ENCODE data around the gene DOCK2.
"Not testable (repeated sequence)": the region's sequence is repeated elsewhere in the genome, so short reads cannot be mapped to it uniquely, and the experiment has no call there.

Gene DOCK2

GRCh38 chr5:169831331-169831730 lies 194.3 kb downstream of the DOCK2 start:
- DNase-seq = no peak

GRCh38 chr5:169832304-169832703 lies 195.2 kb downstream of the DOCK2 start:
- DNase-seq = no peak

GRCh38 chr5:169832845-169833244 lies 195.8 kb downstream of the DOCK2 start:
- no peak for DNase-seq

GRCh38 chr5:169833681-169834292 lies 196.7 kb downstream of the DOCK2 start:
- DNase-seq = peak; percentile 56

- DNase-seq = not testable (repeated sequence)
Measured at GRCh38 chr5:169834540-169834939, 197.5 kb downstream of the DOCK2 start.

- no peak for DNase-seq
Measured at GRCh38 chr5:169836835-169837536, 199.9 kb downstream of the DOCK2 start.

GRCh38 chr5:169837686-169838085 lies 200.6 kb downstream of the DOCK2 start:
- no peak for DNase-seq

- DNase-seq = no peak
Measured at GRCh38 chr5:169838688-169839087, 201.6 kb downstream of the DOCK2 start.

- no peak for DNase-seq
Measured at GRCh38 chr5:169840405-169840804, 203.3 kb downstream of the DOCK2 start.

GRCh38 chr5:169842699-169843098 lies 205.6 kb downstream of the DOCK2 start:
- no peak for DNase-seq

- no peak for DNase-seq
Measured at GRCh38 chr5:169847519-169847918, 210.4 kb downstream of the DOCK2 start.

GRCh38 chr5:169848271-169848670 lies 211.2 kb downstream of the DOCK2 start:
- DNase-seq = no peak

- DNase-seq = no peak
Measured at GRCh38 chr5:169848792-169849191, 211.7 kb downstream of the DOCK2 start.

- no peak for DNase-seq
Measured at GRCh38 chr5:169850409-169850808, 213.3 kb downstream of the DOCK2 start.

GRCh38 chr5:169851321-169851850 lies 214.3 kb downstream of the DOCK2 start:
- no peak for DNase-seq

GRCh38 chr5:169856571-169856970 lies 219.5 kb downstream of the DOCK2 start:
- peak; percentile 82 for DNase-seq

- no peak for DNase-seq
Measured at GRCh38 chr5:169860585-169860984, 223.5 kb downstream of the DOCK2 start.

GRCh38 chr5:169861433-169861832 lies 224.4 kb downstream of the DOCK2 start:
- DNase-seq = no peak

- DNase-seq = peak; percentile 65
Measured at GRCh38 chr5:169861934-169862333, 224.9 kb downstream of the DOCK2 start.

- DNase-seq = peak; percentile 26
Measured at GRCh38 chr5:169862391-169862811, 225.3 kb downstream of the DOCK2 start.

- DNase-seq = no peak
Measured at GRCh38 chr5:169864483-169864882, 227.4 kb downstream of the DOCK2 start.

GRCh38 chr5:169867347-169867746 lies 230.3 kb downstream of the DOCK2 start:
- DNase-seq = no peak

GRCh38 chr5:169869066-169869465 lies 232.0 kb downstream of the DOCK2 start:
- DNase-seq = no peak

GRCh38 chr5:169870211-169870610 lies 233.1 kb downstream of the DOCK2 start:
- DNase-seq = no peak
